ENCODE data around the gene TTC19.
"Not testable (repeated sequence)": the region's sequence is repeated elsewhere in the genome, so short reads cannot be mapped to it uniquely, and the experiment has no call there.

Gene TTC19

GRCh38 chr17:15967706-15968399 lies 31.8 kb upstream of the TTC19 start:
- Mint-ChIP-seq H3K4me1 (ENCODE audit: low read depth) (peaks cover 18% of the 10 kb centered on the region), H3K27me3 (peaks cover 24% of the 10 kb centered on the region), H3K4me3 (no peak overlapping the region), H3K27ac (no peak overlapping the region), H3K9me3 (no peaks in the 10 kb centered on the region), H3K36me3 (ENCODE audit: low read depth) (no peaks in the 10 kb centered on the region)
- DNase-seq: no peak

- peaks cover 24% of the 10 kb centered on the region for H3K27me3 Mint-ChIP-seq
- H3K9me3 Mint-ChIP-seq: no peaks in the 10 kb centered on the region
- H3K27ac Mint-ChIP-seq: no peak overlapping the region
- DNase-seq: no peak
- H3K4me1 Mint-ChIP-seq (ENCODE audit: low read depth): peaks cover 17% of the 10 kb centered on the region
- H3K4me3 Mint-ChIP-seq: no peak overlapping the region
- no peaks in the 10 kb centered on the region for H3K36me3 Mint-ChIP-seq (ENCODE audit: low read depth)
Observed at GRCh38 chr17:15969463-15969862, 30.2 kb upstream of the TTC19 start.

GRCh38 chr17:15970500-15970899 lies 29.1 kb upstream of the TTC19 start:
- Mint-ChIP-seq H3K27me3 (peaks cover 18% of the 10 kb centered on the region), H3K9me3 (no peaks in the 10 kb centered on the region), H3K36me3 (ENCODE audit: low read depth) (peaks cover 9% of the 10 kb centered on the region), H3K4me3 (no peak overlapping the region), H3K4me1 (ENCODE audit: low read depth) (peaks cover 17% of the 10 kb centered on the region), H3K27ac (no peak overlapping the region)
- DNase-seq: no peak

GRCh38 chr17:15971098-15971678 lies 28.4 kb upstream of the TTC19 start:
- H3K4me3 Mint-ChIP-seq: no peak overlapping the region
- H3K27ac Mint-ChIP-seq: no peak overlapping the region
- H3K36me3 Mint-ChIP-seq (ENCODE audit: low read depth): peaks cover 9% of the 10 kb centered on the region
- H3K27me3 Mint-ChIP-seq: peaks cover 13% of the 10 kb centered on the region
- no peaks in the 10 kb centered on the region for H3K9me3 Mint-ChIP-seq
- peaks cover 11% of the 10 kb centered on the region for H3K4me1 Mint-ChIP-seq (ENCODE audit: low read depth)
- no peak for DNase-seq

GRCh38 chr17:15971882-15972281 lies 27.7 kb upstream of the TTC19 start:
- Mint-ChIP-seq H3K36me3 (ENCODE audit: low read depth) (peaks cover 13% of the 10 kb centered on the region), H3K9me3 (no peaks in the 10 kb centered on the region), H3K4me3 (no peak overlapping the region), H3K4me1 (ENCODE audit: low read depth) (peaks cover 6% of the 10 kb centered on the region), H3K27ac (no peak overlapping the region), H3K27me3 (peaks cover 10% of the 10 kb centered on the region)
- no peak for DNase-seq

- no peaks in the 10 kb centered on the region for H3K9me3 Mint-ChIP-seq
- H3K36me3 Mint-ChIP-seq (ENCODE audit: low read depth): peaks cover 19% of the 10 kb centered on the region
- peaks cover 8% of the 10 kb centered on the region for H3K27me3 Mint-ChIP-seq
- peaks cover 4% of the 10 kb centered on the region for H3K4me1 Mint-ChIP-seq (ENCODE audit: low read depth)
- no peak overlapping the region for H3K27ac Mint-ChIP-seq
- no peak for DNase-seq
- H3K4me3 Mint-ChIP-seq: no peak overlapping the region
Observed at GRCh38 chr17:15972497-15972951, 27.1 kb upstream of the TTC19 start.

- no peaks in the 10 kb centered on the region for H3K4me1 Mint-ChIP-seq (ENCODE audit: low read depth)
- H3K36me3 Mint-ChIP-seq (ENCODE audit: low read depth): peaks cover 24% of the 10 kb centered on the region
- DNase-seq: no peak
- no peaks in the 10 kb centered on the region for H3K9me3 Mint-ChIP-seq
- H3K27ac Mint-ChIP-seq: no peak overlapping the region
- H3K27me3 Mint-ChIP-seq: peaks cover 5% of the 10 kb centered on the region
- H3K4me3 Mint-ChIP-seq: no peak overlapping the region
Observed at GRCh38 chr17:15973016-15973415, 26.6 kb upstream of the TTC19 start.

GRCh38 chr17:15973834-15974233 lies 25.8 kb upstream of the TTC19 start:
- Mint-ChIP-seq H3K9me3 (no peaks in the 10 kb centered on the region), H3K27ac (no peak overlapping the region), H3K36me3 (ENCODE audit: low read depth) (peaks cover 26% of the 10 kb centered on the region), H3K4me3 (no peak overlapping the region), H3K4me1 (ENCODE audit: low read depth) (no peaks in the 10 kb centered on the region), H3K27me3 (peaks cover 2% of the 10 kb centered on the region)
- DNase-seq: no peak

- Mint-ChIP-seq H3K27me3 (no peaks in the 10 kb centered on the region), H3K27ac (no peak overlapping the region), H3K4me3 (no peak overlapping the region), H3K36me3 (ENCODE audit: low read depth) (peaks cover 52% of the 10 kb centered on the region), H3K9me3 (no peaks in the 10 kb centered on the region), H3K4me1 (ENCODE audit: low read depth) (peaks cover 24% of the 10 kb centered on the region)
- no peak for DNase-seq
Observed at GRCh38 chr17:15977894-15978293, 21.7 kb upstream of the TTC19 start.

GRCh38 chr17:15978606-15979005 lies 21.0 kb upstream of the TTC19 start:
- Mint-ChIP-seq H3K36me3 (ENCODE audit: low read depth) (peaks cover 59% of the 10 kb centered on the region), H3K4me3 (no peak overlapping the region)

GRCh38 chr17:15979013-15979412 lies 20.6 kb upstream of the TTC19 start:
- H3K27ac Mint-ChIP-seq, H3K4me3 Mint-ChIP-seq: not testable (repeated sequence)

More at GRCh38 chr17:15978606-15979005, 21.0 kb upstream of the TTC19 start:
- Mint-ChIP-seq H3K9me3 (no peaks in the 10 kb centered on the region), H3K27ac (no peak overlapping the region), H3K27me3 (no peaks in the 10 kb centered on the region), H3K4me1 (ENCODE audit: low read depth) (peaks cover 24% of the 10 kb centered on the region)
- no peak for DNase-seq

GRCh38 chr17:15981208-15981607 lies 18.4 kb upstream of the TTC19 start:
- Mint-ChIP-seq H3K27ac (peak overlapping the region; percentile 58), H3K4me1 (ENCODE audit: low read depth) (peaks cover 24% of the 10 kb centered on the region), H3K4me3 (no peak overlapping the region), H3K27me3 (no peaks in the 10 kb centered on the region), H3K9me3 (no peaks in the 10 kb centered on the region), H3K36me3 (ENCODE audit: low read depth) (peaks cover 71% of the 10 kb centered on the region)
- no peak for DNase-seq

More at GRCh38 chr17:15979013-15979412, 20.6 kb upstream of the TTC19 start:
- Mint-ChIP-seq H3K36me3 (ENCODE audit: low read depth) (peaks cover 63% of the 10 kb centered on the region), H3K4me1 (ENCODE audit: low read depth) (peaks cover 24% of the 10 kb centered on the region)
- not testable (repeated sequence) for DNase-seq, H3K27me3 Mint-ChIP-seq, H3K9me3 Mint-ChIP-seq

GRCh38 chr17:15981646-15982580 lies 17.7 kb upstream of the TTC19 start:
- Mint-ChIP-seq H3K27ac (peak overlapping the region; percentile 58), H3K27me3 (no peaks in the 10 kb centered on the region), H3K4me1 (ENCODE audit: low read depth) (peaks cover 24% of the 10 kb centered on the region), H3K9me3 (no peaks in the 10 kb centered on the region), H3K36me3 (ENCODE audit: low read depth) (peaks cover 72% of the 10 kb centered on the region), H3K4me3 (no peak overlapping the region)
- DNase-seq: no peak

- Mint-ChIP-seq H3K4me1 (ENCODE audit: low read depth) (peaks cover 18% of the 10 kb centered on the region), H3K36me3 (ENCODE audit: low read depth) (peaks cover 43% of the 10 kb centered on the region), H3K27ac (no peak overlapping the region), H3K27me3 (no peaks in the 10 kb centered on the region), H3K9me3 (no peaks in the 10 kb centered on the region), H3K4me3 (no peak overlapping the region)
- DNase-seq: no peak
Observed at GRCh38 chr17:15996322-15996721, 3.3 kb upstream of the TTC19 start.
